Loucy (cell line): ENCODE measurements around the gene GBA2.

ENCODE experiments used
- CTCF ChIP-seq: fragments of 200-600 bp; sonication (generic); conservative IDR thresholded peaks from 2 replicates; pipeline ENCODE4 v1.5.1; 2014; ENCODE audit warnings: mild to moderate bottlenecking, antibody characterized with exemption, low read length
- EZH2phosphoT487 ChIP-seq: fragments of 200-600 bp; IDR thresholded peaks from 2 replicates; pipeline ENCODE4 v1.6.1; 2018; ENCODE audit warnings: antibody characterized with exemption, mild to moderate bottlenecking, moderate library complexity, borderline replicate concordance

- TF ChIP-seq CTCF (peak; percentile 41), EZH2phosphoT487 (no peak)
Observed at GRCh38 chr9:35732185-35732799, 16.7 kb downstream of the GBA2 start, which contains the start of the genes CREB3 and TLN1.
